ENCODE data around the gene AHI1. TPM values are rescaled to one million over a fixed set of nuclear protein-coding genes. Genes with fewer than 3 reads are reported as not detected.
A peak's percentile ranks its signal among the peaks of the same experiment; 100 is the strongest.

AHI1 gene
- 34.0 TPM for total RNA-seq

DNA sequence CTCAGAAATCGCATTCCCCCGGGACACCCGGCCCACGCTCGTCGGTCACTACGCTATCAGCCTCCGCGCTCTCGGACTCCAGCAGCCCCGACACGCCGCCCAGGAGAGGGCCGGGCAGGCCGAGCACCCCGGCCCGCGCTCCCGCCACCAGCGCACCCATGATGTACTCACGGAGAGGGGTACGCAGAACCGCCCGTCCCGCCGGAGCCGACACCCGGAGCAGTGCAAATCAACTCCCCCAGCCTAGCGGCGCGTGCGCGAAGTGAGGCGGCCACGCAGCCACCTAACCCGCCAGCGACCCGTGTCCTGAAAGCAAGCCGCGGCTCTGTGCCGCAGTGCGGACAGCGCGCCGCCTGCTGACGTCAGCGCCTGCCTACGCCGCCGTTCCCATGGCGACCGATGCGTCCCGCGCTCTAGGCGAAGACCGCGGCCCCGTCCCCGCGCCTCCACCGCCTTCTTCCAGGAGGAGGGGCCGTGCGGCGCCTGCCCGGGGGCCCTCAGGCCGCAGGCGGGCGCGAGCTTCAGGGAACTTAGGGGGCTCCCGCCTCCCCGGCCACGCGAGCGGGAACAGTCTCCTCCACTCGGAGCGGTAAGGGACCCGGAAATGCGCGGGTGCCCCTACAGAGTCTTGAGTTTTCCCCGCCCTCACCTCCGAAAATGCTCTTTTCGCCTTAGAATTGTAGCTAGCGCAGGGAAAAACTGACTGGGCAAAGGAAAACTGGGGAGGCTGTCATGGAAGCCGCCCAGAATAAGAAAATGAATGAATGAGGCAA lies at the start of gene AHI1:
Gene AHI1 (minus strand): TSS at position 329 of the 773 bp plus-strand sequence. CDS start 5,503 bp downstream, outside the sequence.
- peak; percentile 97 for DNase-seq

DNA sequence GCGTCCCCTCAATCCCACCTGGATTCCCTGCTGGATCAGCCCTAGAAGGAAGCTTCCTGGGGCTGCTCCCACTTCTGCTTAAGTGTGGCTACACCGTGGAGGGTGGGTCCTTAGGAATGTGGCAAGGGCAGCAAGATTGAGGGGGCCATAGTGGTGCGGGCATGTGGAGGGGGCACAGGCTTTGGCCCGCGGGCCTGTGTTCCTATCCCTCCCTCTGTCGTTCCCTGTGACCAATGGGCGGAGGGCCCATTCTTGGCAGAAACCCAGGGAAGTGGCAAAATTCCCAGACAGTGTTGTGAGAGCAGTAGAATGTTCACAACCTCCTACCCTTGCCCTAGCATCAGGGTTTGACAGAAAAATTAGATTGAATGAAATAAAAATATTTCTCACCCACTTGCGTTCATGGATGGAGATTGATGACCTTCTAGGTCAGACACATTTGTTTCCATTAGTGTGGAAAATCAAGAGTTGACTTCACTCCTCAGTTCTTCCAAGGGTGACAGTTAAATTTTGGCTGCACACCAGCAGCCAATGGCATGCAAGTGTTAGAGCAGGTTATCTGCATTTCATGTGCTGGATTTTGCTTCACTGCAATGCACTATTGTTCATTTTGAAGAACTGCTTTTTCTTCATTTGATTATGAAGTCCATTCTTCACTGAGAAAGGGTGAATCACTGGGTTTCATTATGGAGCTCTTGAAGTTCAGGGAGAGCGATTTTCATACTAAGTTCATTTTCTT lies 49.3 kb upstream of the AHI1 start:
- DNase-seq = no peak

DNA sequence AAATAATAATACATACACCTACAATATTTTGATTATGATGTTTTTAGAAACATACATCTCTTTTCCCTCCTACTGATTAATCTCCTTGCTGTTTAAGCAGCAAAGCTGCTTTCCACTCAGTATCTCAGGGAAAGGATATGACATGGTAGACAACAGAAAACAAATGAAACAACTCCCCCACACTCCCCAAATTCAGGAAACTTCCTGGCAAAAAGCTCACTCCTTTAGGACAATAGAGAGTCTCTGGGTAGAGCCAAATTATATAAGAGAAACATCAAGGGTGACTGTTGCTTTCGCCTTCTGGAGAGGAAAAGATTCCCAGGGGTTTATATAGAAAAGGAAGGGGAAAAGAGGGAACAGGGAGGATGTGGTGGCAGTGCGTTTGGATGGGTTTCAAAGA lies 48.7 kb upstream of the AHI1 start:
- no peak for DNase-seq

DNA sequence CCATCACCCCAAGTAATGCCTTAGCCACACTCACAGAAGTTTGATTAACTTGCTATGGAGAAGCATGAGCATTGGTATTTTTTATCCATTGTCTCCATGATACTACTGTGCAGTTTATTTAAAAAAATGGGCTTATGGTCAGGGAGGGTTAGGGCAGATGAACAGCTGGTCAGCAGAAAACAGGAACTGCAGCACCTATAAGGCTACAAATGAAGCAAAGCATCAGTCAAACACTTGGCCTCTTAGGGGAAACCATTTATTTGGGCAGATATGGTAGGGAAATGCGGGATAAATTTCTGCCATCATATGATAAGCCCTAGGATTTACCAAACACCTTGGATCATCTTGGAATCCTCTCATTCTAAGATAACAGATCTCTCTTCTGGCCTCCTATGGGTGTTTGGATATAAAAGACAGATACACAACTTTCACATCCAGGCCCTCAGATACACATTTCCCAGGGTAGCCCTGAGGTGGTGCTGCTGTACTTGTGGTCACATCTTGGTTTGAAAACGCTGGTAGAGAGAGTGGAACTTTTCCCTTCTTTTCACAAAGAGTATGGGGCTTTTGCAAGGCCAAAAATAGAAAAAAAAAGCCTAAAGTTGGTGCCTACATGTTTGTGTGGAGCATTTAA lies 42.8 kb upstream of the AHI1 start:
- peak; percentile 11 for DNase-seq

DNA sequence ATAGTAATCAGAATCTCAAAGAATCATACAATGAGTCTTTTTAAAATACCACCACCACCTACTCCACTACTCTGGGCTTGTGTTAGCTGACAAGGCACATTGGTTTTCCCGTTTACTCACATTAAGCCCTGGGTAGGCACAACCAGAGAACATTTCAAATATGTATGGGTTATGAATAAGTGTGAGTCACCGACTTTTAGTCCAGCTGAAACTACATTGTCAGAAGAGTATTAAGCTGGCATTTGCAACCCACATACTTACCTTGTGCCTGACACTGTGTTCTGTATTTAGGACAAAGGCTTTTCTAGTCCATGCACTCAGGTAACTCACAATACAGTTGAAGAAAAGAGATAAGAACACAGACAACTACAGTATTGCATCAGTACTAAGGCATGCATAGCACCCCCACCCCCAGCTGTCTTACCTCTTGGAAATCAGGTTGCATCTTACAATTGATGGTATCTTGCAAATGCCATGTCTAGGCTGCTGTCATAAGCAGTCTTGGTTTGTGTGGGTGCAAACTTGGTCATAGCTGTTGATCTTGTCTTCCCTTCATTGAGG lies 40.3 kb upstream of the AHI1 start:
- DNase-seq = no peak

DNA sequence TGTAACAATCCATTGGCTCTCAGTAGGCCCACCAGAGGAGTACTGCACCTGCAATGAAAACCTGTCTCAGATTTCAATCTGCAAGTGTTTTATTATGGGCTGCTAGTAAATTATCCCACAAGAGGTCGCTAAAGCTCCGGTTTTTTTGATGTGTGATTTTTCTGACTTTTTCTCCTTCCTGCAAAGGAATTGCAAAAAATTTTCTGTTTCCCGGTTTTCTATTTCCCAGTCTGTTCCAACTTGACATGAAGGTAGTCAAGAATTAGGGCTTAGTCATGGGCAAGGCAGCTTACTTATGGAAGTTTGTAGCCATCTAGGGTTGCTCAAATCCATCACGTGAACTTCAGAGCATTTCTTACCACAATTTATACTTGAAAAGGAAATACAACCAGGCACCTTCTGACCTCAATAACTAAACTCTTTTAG lies 38.5 kb upstream of the AHI1 start:
- peak; percentile 78 for DNase-seq

DNA sequence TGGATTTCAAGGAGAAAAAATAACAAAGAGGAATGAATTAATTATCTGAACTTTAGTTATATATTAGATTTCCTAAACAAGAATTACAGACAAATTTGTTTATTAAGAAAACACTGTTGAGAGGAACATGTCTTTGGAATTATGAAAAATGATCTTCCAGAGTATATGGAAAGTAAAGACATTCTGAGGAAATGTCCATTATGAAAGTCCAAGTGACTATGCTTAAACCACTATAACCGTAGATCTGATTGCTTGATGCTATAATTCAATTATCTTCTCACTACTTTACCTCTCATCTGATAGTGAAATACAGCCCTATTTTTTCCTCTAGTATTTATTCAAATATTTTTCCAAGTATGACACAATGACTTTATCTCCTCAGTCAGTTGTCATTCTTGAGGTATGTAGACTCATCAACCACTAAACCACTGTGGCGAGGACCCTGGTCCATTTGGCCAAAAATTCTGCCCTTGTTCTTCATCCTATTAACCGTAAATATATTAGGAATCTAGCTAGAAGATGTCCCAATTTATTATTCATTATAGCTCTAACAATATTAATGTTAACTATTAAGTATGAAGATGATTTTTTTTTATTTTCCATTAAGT lies 37.3 kb upstream of the AHI1 start:
- no peak for DNase-seq

DNA sequence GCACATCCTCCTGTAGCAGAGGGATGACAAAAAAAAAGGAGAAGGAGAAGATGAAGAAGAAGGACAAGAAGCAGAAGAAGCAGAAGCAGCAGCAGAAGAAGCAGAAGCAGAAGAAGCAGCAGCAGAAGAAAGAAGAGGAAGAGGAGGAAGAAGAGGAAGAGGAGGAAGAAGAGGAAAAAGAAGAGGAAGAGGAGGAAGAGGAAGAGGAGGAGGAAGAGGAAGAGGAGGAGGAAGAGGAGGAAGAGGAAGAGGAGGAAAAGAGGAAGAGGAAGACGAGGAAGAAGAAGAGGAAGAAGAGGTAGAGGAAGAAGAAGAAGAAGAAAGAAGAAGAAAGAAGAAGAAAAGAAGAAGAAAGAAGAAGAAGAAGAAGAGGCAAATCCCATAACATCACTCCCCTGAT lies 35.0 kb upstream of the AHI1 start:
- no peak for DNase-seq

DNA sequence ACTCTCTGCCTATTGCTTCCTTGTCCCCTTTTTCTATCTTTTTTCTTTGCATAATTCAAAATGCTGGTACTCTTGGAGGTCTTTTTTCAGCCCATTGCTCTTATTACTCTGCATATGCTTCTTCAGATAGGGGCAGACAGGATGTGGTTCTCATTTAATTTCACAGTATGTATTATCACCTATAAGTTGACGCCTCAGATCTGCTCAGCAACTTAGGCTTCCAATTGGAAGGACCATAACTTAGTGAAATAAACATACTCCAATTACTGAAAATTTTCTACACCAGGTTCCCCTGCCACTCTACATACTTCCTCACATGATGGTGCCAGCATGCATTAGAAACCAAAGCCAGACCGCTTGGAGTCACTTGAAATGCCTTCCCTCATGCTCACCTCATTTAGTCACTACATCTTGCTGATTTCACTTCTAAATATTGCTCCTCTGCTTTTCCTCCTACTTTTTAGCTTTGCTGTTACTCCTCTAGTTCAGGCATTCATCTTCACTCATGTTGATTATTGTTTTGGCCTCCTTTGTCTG lies 34.5 kb upstream of the AHI1 start:
- no peak for DNase-seq

DNA sequence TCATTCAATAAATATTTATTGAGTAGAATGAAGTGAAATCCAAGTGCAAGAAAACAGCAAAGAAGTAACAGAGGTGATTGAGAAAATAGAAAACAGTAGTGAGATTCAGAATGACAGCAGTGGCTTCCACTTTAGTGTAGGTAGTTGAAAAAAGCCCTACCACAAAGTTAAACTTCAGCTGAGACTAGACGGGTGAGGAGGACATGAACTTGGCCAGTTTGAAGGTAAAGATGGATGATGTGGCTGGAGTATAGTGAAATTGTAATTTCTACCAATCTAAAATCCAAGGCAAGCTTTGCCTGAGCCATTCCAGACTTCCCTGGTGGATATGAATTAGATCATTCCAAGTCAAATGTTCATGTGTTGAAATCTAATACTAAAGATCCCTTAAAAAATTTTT lies 32.6 kb upstream of the AHI1 start:
- DNase-seq = no peak

DNA sequence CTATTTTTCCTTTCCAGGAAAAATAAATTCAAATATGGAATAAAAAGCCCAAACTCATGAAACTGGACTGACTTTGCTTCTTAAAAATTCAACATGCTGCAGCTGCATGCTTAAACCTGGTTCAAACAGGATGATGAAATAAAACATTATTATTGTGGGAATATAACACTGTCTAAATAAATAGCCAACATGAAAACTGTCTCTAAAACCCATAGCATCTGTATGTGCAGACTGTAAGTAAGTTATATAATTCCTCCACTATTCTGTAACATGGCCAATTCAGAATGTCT lies 30.4 kb upstream of the AHI1 start:
- DNase-seq = peak; percentile 20

DNA sequence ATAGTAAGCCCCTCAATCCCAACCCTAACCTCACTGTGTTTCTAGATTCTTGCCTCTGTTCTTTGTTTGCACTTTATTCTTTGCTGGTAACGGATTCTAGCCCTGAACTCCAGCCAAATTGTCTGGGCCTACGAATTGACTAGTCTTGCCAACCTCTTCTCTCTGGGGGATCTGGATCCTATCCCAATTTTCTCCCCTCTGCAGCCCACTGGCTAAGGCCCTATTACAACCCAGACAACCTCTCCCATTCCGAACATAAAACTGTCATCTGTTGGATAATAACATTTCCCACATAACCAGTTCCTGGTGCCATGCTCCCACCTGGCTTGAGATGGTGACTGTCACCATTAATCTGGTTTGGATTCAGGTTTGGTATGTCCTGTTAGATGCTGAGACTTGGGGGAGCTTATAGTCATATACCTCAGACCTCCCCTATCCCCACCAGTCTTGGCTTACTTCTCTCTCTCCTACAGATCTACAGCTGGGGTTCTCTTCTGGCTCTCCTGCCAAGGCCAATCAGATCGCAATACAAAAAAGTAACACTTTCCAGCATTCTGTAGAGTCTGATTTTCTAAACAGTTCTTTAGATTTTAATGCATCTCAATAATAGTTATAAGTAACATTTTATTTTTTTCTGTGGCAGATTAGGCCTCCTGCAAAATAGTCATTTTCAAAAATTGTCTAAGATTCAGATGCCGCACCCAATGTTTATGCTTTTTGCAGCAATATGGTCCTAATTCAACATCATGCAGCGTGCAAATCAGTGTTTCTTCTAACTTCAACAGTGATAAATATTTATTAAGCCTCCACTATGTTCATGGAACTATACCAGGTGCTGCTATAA lies 29.8 kb upstream of the AHI1 start:
- DNase-seq = peak; percentile 59

DNA sequence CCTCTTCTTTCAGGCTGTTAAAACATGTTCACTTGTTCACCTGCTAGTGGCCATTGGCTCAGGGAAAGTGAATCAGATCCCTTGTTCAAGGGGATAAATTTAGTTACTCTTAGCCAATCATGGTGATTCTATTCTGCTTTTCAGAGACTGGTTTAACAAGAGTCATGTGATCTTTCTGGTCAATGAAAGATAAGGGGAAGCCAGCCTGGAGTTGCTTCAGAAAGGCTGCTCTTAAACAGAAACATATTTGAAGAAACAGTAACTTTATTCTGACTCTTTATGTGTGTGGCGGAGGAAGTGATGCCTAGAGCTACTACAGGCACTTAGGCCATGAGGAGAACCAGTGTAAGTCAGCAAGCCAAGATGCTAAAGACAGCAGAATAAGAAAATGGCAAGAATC lies 28.1 kb upstream of the AHI1 start:
- DNase-seq = no peak

DNA sequence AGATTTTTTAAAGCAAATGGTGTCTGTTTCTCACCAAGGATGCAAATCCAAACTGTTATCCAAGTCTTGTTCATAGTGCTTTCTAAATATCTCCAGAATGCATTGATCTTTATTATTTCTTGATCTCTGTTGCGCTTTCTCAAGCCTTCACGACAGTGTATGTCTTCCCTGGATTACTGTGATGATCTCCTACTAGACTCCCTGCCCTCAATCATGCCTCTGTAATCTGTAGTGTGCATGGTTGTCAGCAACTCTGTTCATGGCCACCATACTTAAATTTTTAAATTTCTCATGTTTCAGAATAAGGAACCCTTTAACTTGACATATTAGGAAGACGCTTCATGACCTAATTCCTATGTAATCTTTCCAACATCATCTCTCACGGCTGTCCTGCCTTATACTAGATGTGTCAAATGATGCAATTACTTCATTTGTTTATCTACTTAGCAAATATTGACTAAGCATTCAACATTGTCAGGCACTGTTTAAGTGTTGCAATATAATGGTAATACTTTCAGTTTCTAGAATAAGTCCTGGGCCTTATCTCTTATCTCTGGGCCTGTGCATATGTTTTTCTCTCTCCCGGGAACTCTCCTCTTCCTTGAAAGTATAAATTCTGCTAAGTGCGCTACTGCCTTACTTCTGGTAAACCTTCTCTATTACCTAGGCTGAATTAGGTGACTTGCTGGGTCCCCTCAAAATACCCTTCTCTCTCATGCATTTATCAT lies 25.6 kb upstream of the AHI1 start:
- DNase-seq = no peak

DNA sequence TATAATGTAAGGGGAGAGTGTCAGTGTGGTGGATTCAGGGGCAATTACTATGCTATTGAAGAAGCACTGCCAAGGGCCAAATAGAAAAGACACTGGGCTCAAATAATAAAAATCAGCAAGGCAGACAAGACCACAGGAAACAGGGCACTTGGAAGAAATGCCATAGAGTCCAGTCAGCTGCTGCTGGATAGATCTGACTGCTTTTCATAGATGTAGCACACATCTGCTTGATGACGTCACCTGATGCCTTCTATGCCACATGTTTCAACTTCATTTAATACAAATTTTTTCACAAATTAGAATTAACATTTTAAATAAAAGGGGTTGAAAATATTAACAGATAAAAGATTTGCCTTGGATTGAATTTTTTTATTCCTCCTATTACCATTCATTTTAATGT lies 23.9 kb upstream of the AHI1 start:
- DNase-seq = no peak

DNA sequence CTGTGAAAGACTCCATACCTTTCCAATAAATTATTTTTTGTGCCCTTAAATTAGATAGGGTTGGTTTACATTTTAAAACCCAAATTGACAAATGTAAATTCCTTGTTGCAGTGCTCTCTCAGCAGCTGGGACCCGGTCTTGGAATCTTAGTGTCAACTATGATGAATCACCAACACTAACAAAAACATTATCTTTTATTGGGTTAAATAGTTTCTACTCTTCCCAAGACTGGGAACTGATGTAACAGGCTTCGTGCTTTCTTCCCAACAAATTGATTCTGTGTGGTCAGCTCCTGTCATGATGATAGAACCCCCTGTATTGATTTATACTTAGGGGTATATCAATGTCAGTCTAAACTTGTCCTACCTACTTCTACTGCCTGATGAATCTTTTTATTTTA lies 23.2 kb upstream of the AHI1 start:
- DNase-seq = no peak

DNA sequence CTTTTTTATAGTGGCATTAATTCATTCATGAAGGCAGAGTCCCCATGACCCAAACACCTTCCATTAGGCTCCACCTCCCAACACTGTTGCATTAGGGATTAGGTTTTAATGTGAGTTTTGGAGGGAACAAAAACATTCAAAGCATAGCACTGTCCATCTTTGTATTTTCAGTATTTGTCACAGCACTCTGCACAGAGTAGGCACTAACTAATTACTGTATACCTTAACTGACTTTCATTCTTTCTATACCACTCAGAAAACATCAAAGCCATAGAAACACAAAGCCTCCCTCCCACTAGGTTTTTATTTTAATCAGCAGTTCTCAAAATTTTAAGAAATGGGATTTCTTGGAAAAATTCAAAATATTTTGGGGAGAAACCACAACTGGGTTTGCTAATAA lies 21.8 kb upstream of the AHI1 start:
- no peak for DNase-seq

DNA sequence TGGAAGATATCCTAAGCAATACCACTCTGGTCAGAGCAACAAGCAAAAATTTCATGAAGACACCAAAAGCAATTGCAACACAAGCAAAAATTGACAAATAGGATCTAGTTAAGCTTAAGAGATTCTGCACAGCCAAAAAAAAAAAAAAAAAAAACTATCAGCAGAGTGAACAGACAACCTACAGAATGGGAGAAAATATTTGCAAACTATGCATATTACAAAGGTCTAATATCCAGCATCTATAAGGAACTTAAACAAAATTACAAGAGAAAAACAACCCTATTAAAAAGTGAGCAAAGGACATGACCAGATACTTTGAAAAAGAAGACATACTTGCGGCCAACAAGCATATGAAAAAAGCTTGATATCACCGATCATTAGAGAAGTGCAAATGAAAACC lies 20.0 kb upstream of the AHI1 start:
- DNase-seq = no peak

DNA sequence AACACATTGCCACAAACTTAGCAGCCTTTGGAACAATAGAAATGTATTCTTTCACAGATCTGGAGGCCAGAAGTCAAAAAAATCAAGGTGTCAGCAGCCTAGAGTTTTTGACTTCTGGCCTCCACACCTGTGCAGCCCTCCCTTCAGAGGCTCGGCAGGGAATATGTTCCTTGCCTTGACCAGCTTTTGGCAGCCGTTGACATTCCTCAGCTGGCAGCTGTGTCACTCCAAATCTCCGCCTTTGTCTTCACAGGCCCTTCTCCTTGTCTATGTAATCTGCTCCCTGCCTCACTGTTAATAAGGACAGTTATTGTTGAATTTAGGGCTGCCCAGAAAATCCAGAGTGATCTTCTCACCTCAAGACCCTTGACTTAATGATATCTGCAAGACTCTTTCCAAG lies 17.2 kb upstream of the AHI1 start:
- DNase-seq = peak; percentile 43

DNA sequence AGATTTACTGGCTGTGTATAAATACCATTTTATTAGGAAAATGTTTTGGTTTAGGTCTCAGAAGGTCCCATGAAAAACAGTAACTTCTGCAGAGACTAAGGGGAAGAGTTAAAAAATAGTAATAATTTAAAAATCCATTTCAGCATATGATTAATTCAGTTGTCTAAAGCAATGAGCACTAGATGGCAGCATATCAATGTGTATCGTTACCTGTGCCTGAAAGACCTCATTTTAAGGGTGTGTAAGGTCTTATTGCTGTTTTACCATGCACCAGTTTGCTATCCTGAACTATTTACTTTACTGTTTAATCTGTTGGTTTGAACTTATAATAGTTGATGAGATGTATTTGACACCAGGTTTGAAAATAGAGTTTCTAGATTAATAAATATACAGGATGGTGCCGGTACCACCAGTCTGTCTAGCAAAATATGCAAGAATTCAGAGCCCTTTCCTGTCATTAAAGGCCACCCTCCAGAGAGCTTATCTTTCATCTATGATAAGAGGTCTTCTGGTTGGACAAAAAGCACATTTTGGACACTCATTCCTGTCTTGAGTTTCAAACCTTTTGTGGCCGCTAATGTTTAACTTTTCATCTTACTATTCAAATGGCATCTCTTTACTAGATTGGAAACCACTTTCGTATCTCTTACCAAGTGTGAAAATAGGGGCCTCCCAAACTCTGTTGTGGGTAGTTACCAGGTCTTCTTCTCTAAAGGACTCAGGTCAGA lies 8.9 kb upstream of the AHI1 start:
- DNase-seq = peak; percentile 70
